HCT116 (cell line): ENCODE measurements around the gene PSKH1. TPM values are rescaled to one million over a fixed set of nuclear protein-coding genes. Genes with fewer than 3 reads are reported as not detected.

Source experiments
- ATAC-seq: fragments of 200-7000 bp; cut with Tn5 transposase; 2 replicates; pipeline ENCODE4 v1.9.1; 2020; ENCODE audit warnings: mild to moderate bottlenecking, moderate library complexity
- BruUV-seq: library from RNA; stranded (reverse); fragments of 400-500 nt; replicated peaks from 2 replicates; lab custom pipeline; 2021; lab: Mats Ljungman, UMichigan
- CTCF ChIA-PET: fragments of 300-600 bp; sonication (Branson Sonifier 250); formaldehyde crosslinking; loops from one replicate; lab custom pipeline; 2021; ENCODE audit warnings: antibody characterized with exemption; lab: Charles Lee
- POLR2A ChIA-PET: fragments of 300-600, 350-600 bp; sonication (Branson Sonifier 250); formaldehyde crosslinking; loops from one replicate; lab custom pipeline; 2021; ENCODE audit warnings: antibody characterized with exemption; lab: Charles Lee
- RAD21 ChIA-PET, 2 experiments: fragments of 300-600 bp; sonication (Branson Sonifier 250); formaldehyde crosslinking; loops; one replicate each; lab custom pipeline; 2023; ENCODE audit warnings: low total read pairs in 2 of 2; ENCODE audit not compliant: uncharacterized antibody in 2 of 2, unreplicated experiment in 2 of 2, low non-redundant PET in 1 of 2; lab: Charles Lee
- DNase-seq: peaks from one replicate; pipeline ENCODE4 v3.0.0-alpha.2; 2010; ENCODE audit warnings: low read depth, low spot score
- H2AFZ ChIP-seq: fragments of 200-600 bp; shearing (Covaris generic), sonication (generic); 2 replicates; pipeline ENCODE4 v1.6.1; 2017; ENCODE audit warnings: low read depth, mixed run types, mixed read lengths, antibody characterized with exemption, low read length; ENCODE audit not compliant: poor library complexity, severe bottlenecking
- H3K27ac ChIP-seq: 2 replicates; pipeline ENCODE4 v1.5.1; 2012; ENCODE audit warnings: low read depth, low read length
- H3K27me3 ChIP-seq: fragments of 200-600 bp; sonication (generic); 2 replicates; pipeline ENCODE4 v1.6.1; 2016; ENCODE audit warnings: mixed run types, low read length, mixed read lengths; ENCODE audit not compliant: insufficient read depth
- H3K36me3 ChIP-seq, 2 experiments: fragments of 200-500 bp in 1 of 2; fragments of 200-600 bp in 1 of 2; sonication (Bioruptor generic) in 1 of 2; sonication (generic) in 1 of 2; 2 replicates each; pipeline versions ENCODE4 v1.5.1 to v1.6.1; 2014 to 2016; ENCODE audit warnings: low read length in 2 of 2, inconsistent platforms in 1 of 2, mixed read lengths in 1 of 2, mixed run types in 1 of 2; ENCODE audit not compliant: insufficient read depth in 2 of 2, control insufficient read depth in 1 of 2
- H3K4me1 ChIP-seq, 2 experiments: fragments of 200-600 bp in 1 of 2; sonication (generic) in 1 of 2; 2 replicates each; pipeline versions ENCODE4 v1.5.1 to v1.6.1; 2012 to 2017; ENCODE audit warnings: low read length in 2 of 2, inconsistent platforms in 1 of 2, mild to moderate bottlenecking in 1 of 2, mixed read lengths in 1 of 2, mixed run types in 1 of 2, moderate library complexity in 1 of 2; ENCODE audit not compliant: insufficient read depth in 2 of 2, control insufficient read depth in 1 of 2
- H3K4me2 ChIP-seq: fragments of 200-600 bp; sonication (generic); 2 replicates; pipeline ENCODE4 v1.6.1; 2017; ENCODE audit warnings: mixed run types, low read length, mixed read lengths
- H3K4me3 ChIP-seq, 2 experiments: fragments of 200-600 bp in 1 of 2; sonication (generic) in 1 of 2; replicated peaks in 1 of 2; 2 replicates each; pipeline ENCODE4 v1.5.1; 2011 to 2016; ENCODE audit warnings: low read length in 2 of 2, control low read depth in 1 of 2, low read depth in 1 of 2, mild to moderate bottlenecking in 1 of 2, mixed read lengths in 1 of 2, mixed run types in 1 of 2
- H3K79me2 ChIP-seq: fragments of 200-600 bp; sonication (generic); 2 replicates; pipeline ENCODE4 v1.6.1; 2017; ENCODE audit warnings: mild to moderate bottlenecking, mixed run types, low read length, moderate library complexity, mixed read lengths; ENCODE audit not compliant: insufficient read depth
- H3K9ac ChIP-seq: fragments of 200-600 bp; sonication (generic); 2 replicates; pipeline ENCODE4 v1.6.1; 2016; ENCODE audit warnings: low read length, mixed read lengths
- H3K9me2 ChIP-seq: fragments of 200-600 bp; sonication (generic), shearing (Covaris generic); 2 replicates; pipeline ENCODE4 v1.6.1; 2017; ENCODE audit warnings: mixed run types, mild to moderate bottlenecking, moderate library complexity; ENCODE audit not compliant: insufficient read depth
- H3K9me3 ChIP-seq, 2 experiments: fragments of 200-500 bp in 1 of 2; fragments of 200-600 bp in 1 of 2; sonication (Bioruptor generic) in 1 of 2; sonication (generic) in 1 of 2; 2 replicates each; pipeline ENCODE4 v1.6.1; 2014 to 2017; ENCODE audit warnings: low read length in 2 of 2, mixed read lengths in 2 of 2, inconsistent platforms in 1 of 2, low read depth in 1 of 2, mild to moderate bottlenecking in 1 of 2, mixed run types in 1 of 2, moderate library complexity in 1 of 2; ENCODE audit not compliant: control insufficient read depth in 1 of 2, insufficient read depth in 1 of 2
- H4K20me1 ChIP-seq: fragments of 200-600 bp; sonication (generic), shearing (Covaris generic); 2 replicates; pipeline ENCODE4 v1.6.1; 2017; ENCODE audit warnings: mixed run types, mild to moderate bottlenecking, moderate library complexity; ENCODE audit not compliant: insufficient read depth
- CEBPB ChIP-seq: IDR thresholded peaks from 2 replicates; pipeline ENCODE4 v1.6.1; 2012; ENCODE audit warnings: low read depth
- EGR1 ChIP-seq: IDR thresholded peaks from 2 replicates; pipeline ENCODE4 v1.6.1; 2012; ENCODE audit warnings: low read depth
- EZH2 ChIP-seq: fragments of 200-600 bp; sonication (generic); IDR thresholded peaks from 2 replicates; pipeline ENCODE4 v1.6.1; 2017; ENCODE audit warnings: antibody characterized with exemption, mixed run types
- EZH2phosphoT487 ChIP-seq: fragments of 200-600 bp; IDR thresholded peaks from 2 replicates; pipeline ENCODE4 v1.6.1; 2018; ENCODE audit warnings: antibody characterized with exemption, borderline replicate concordance
- FOSL1 ChIP-seq: IDR thresholded peaks from 2 replicates; pipeline ENCODE4 v1.6.1; 2012; ENCODE audit warnings: low read depth
- JUND ChIP-seq: IDR thresholded peaks from 2 replicates; pipeline ENCODE4 v1.6.1; 2012
- POLR2A ChIP-seq: IDR thresholded peaks from 2 replicates; pipeline ENCODE4 v1.7.0; 2011; ENCODE audit warnings: borderline replicate concordance; ENCODE audit not compliant: insufficient read depth, insufficient read length; ENCODE audit errors: extremely low read depth
- SIN3A ChIP-seq: IDR thresholded peaks from 2 replicates; pipeline ENCODE4 v1.6.1; 2012; ENCODE audit warnings: low read depth
- SP1 ChIP-seq: IDR thresholded peaks from 2 replicates; pipeline ENCODE4 v1.6.1; 2012; ENCODE audit warnings: low read depth
- TCF7L2 ChIP-seq: IDR thresholded peaks from 2 replicates; pipeline ENCODE4 v1.7.0; 2011; ENCODE audit warnings: borderline replicate concordance, inconsistent platforms; ENCODE audit not compliant: insufficient read depth, insufficient read length; ENCODE audit errors: extremely low read depth
- ZFX ChIP-seq: fragments of 450-650 bp; IDR thresholded peaks from 2 replicates; pipeline ENCODE4 v1.6.1; 2017
- intact Hi-C: fragments of 100-400 bp; cut with micrococcal nuclease; formaldehyde crosslinking; loops from 2 replicates; pipeline ENCODE4 v1.10.0; 2022
- total RNA-seq: library from RNA; stranded (reverse); gene quantifications from one replicate; pipeline ENCODE4 v1.2.1, GENCODE V29; 2021; ENCODE audit not compliant: unreplicated experiment
- TF ChIP-seq, protein P1 (sequence below): IDR thresholded peaks from 2 replicates; pipeline ENCODE4 v1.6.1; 2012; ENCODE audit warnings: low read depth

PSKH1 gene
- total RNA-seq, 1 experiment from 2014 or later: 16.2 TPM

DNA sequence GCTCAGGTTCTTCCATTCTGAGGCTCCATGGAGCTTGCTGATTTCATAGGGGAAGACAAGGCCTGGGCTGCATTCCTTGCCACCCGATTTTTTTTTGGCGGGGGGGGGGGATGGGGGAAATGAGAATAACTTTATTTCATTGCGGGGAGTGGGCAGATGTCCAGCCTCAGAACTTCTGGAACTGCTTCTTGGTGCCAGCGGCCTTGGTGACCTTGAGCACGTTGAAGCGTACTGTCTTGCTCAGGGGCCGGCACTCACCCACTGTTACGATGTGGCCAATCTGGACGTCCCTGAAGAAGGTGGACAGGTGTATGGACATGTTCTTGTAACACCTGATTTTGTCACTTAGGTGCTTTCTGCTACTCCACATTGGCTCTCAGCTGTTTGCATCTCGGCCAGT, 37.3 kb upstream of the PSKH1 start:
- RAD21 ChIA-PET: no interaction called here
- CTCF ChIA-PET: no interaction called here
- Histone ChIP-seq H3K4me3 (no peak overlapping the region), H3K27me3 (no peaks in the 10 kb centered on the region), H3K9me3 (no peaks in the 10 kb centered on the region), H3K79me2 (peaks cover 96% of the 10 kb centered on the region), H3K9me2 (no peaks in the 10 kb centered on the region), H3K4me2 (no peak overlapping the region), H3K9ac (no peak overlapping the region), H3K27ac (no peak overlapping the region), H3K36me3 (peaks cover 0 to 11% of the 10 kb centered on the region in 2 experiments; a peak in 1 of 4 replicates), H3K4me1 (peaks cover 13 to 35% of the 10 kb centered on the region in 2 experiments; a peak in 3 of 4 replicates), H2AFZ (no peak overlapping the region), H4K20me1 (peaks cover 7% of the 10 kb centered on the region; the same call in 1 of the 2 replicates)
- POLR2A ChIA-PET: interaction anchor here (0.7 kb wide), 1 partner anchor 166 kb away, joined by 4 read pairs; no protein-coding TSS in a partner anchor
- DNase-seq (no peak), ATAC-seq (no peak)
- intact Hi-C loops: no loop called here
- TF ChIP-seq POLR2A (no peak), EZH2phosphoT487 (no peak), JUND (no peak), CEBPB (no peak), FOSL1 (no peak), TCF7L2 (no peak), SP1 (no peak), SIN3A (no peak), ZFX (no peak), EGR1 (no peak), EZH2 (no peak)
- TF ChIP-seq, protein P1, sequence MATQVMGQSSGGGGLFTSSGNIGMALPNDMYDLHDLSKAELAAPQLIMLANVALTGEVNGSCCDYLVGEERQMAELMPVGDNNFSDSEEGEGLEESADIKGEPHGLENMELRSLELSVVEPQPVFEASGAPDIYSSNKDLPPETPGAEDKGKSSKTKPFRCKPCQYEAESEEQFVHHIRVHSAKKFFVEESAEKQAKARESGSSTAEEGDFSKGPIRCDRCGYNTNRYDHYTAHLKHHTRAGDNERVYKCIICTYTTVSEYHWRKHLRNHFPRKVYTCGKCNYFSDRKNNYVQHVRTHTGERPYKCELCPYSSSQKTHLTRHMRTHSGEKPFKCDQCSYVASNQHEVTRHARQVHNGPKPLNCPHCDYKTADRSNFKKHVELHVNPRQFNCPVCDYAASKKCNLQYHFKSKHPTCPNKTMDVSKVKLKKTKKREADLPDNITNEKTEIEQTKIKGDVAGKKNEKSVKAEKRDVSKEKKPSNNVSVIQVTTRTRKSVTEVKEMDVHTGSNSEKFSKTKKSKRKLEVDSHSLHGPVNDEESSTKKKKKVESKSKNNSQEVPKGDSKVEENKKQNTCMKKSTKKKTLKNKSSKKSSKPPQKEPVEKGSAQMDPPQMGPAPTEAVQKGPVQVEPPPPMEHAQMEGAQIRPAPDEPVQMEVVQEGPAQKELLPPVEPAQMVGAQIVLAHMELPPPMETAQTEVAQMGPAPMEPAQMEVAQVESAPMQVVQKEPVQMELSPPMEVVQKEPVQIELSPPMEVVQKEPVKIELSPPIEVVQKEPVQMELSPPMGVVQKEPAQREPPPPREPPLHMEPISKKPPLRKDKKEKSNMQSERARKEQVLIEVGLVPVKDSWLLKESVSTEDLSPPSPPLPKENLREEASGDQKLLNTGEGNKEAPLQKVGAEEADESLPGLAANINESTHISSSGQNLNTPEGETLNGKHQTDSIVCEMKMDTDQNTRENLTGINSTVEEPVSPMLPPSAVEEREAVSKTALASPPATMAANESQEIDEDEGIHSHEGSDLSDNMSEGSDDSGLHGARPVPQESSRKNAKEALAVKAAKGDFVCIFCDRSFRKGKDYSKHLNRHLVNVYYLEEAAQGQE: no peak
- no TSS peak for BruUV-seq
